Parathyroid adenoma (tissue), 2 donors: ENCODE measurements around the gene KLK15.

ENCODE experiments used
- H2AFZ ChIP-seq: fragments of 300-600 bp; sonication (generic); one replicate; pipeline ENCODE4 v1.7.0; 2017; ENCODE audit warnings: antibody characterized with exemption, mild to moderate bottlenecking
- H3K27ac ChIP-seq: fragments of 300-600 bp; sonication (generic); one replicate; pipeline ENCODE4 v1.7.0; 2017
- H3K27me3 ChIP-seq: fragments of 300-600 bp; sonication (generic); one replicate; pipeline ENCODE4 v1.7.0; 2017; ENCODE audit warnings: low read length; ENCODE audit not compliant: control insufficient read depth, insufficient read depth
- H3K36me3 ChIP-seq: fragments of 300-600 bp; sonication (generic); one replicate; pipeline ENCODE4 v1.7.0; 2017; ENCODE audit warnings: low read length; ENCODE audit not compliant: control insufficient read depth, insufficient read depth
- H3K4me1 ChIP-seq: fragments of 300-600 bp; sonication (generic); one replicate; pipeline ENCODE4 v1.7.0; 2017; ENCODE audit warnings: control low read depth
- H3K4me2 ChIP-seq: fragments of 300-600 bp; sonication (generic); one replicate; pipeline ENCODE4 v1.7.0; 2017; ENCODE audit warnings: low read length
- H3K4me3 ChIP-seq: fragments of 300-600 bp; sonication (generic); one replicate; pipeline ENCODE4 v1.7.0; 2017; ENCODE audit warnings: low read depth, low read length
- H3K79me2 ChIP-seq: fragments of 300-600 bp; sonication (generic); one replicate; pipeline ENCODE4 v1.7.0; 2017; ENCODE audit warnings: control low read depth
- H3K9ac ChIP-seq: fragments of 300-600 bp; sonication (generic); one replicate; pipeline ENCODE4 v1.7.0; 2017; ENCODE audit warnings: mild to moderate bottlenecking
- H3K9me3 ChIP-seq: fragments of 300-600 bp; sonication (generic); one replicate; pipeline ENCODE4 v1.7.0; 2017; ENCODE audit warnings: low read length; ENCODE audit not compliant: control insufficient read depth
- CTCF ChIP-seq: fragments of 300-600 bp; sonication (generic); IDR thresholded peaks from one replicate; pipeline ENCODE4 v1.7.0; 2017; ENCODE audit warnings: antibody characterized with exemption, mild to moderate bottlenecking
- donor health status: primary hyperparathyroidism.

The KLK15 gene

DNA sequence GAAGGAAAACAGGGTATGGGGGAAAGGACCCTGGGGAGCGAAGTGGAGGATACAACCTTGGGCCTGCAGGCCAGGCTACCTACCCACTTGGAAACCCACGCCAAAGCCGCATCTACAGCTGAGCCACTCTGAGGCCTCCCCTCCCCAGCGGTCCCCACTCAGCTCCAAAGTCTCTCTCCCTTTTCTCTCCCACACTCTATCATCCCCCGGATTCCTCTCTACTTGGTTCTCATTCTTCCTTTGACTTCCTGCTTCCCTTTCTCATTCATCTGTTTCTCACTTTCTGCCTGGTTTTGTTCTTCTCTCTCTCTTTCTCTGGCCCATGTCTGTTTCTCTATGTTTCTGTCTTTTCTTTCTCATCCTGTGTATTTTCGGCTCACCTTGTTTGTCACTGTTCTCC is 24.0 kb upstream of the KLK15 start:
- Histone ChIP-seq H3K4me2 (no peak overlapping the region), H3K9me3 (no peaks in the 10 kb centered on the region), H2AFZ (no peak overlapping the region), H3K36me3 (no peaks in the 10 kb centered on the region), H3K27me3 (no peaks in the 10 kb centered on the region), H3K9ac (no peak overlapping the region), H3K4me1 (no peaks in the 10 kb centered on the region), H3K4me3 (no peak overlapping the region), H3K79me2 (no peaks in the 10 kb centered on the region), H3K27ac (no peak overlapping the region)
- no peak for TF ChIP-seq CTCF

GRCh38 chr19:50854636-50855410 is 21.4 kb upstream of the KLK15 start, which contains the start of gene KLK3:
Gene KLK3 (plus strand): TSS chr19:50854915. CDS start chr19:50854956, 41 bp downstream.
- H3K27me3 ChIP-seq = no peaks in the 10 kb centered on the region

GRCh38 chr19:50851620-50852019 is 18.2 kb upstream of the KLK15 start:
- H3K9me3 ChIP-seq = no peaks in the 10 kb centered on the region
- no peaks in the 10 kb centered on the region for H3K36me3 ChIP-seq
- no peak overlapping the region for H3K9ac ChIP-seq
- no peaks in the 10 kb centered on the region for H3K27me3 ChIP-seq
- H3K4me2 ChIP-seq = no peak overlapping the region
- no peak for TF ChIP-seq CTCF
- no peaks in the 10 kb centered on the region for H3K79me2 ChIP-seq
- H3K27ac ChIP-seq = no peak overlapping the region
- no peak overlapping the region for H2AFZ ChIP-seq
- H3K4me1 ChIP-seq = peaks cover 13% of the 10 kb centered on the region
- H3K4me3 ChIP-seq = no peak overlapping the region

More at GRCh38 chr19:50854636-50855410, 21.4 kb upstream of the KLK15 start, which contains the start of gene KLK3:
- Histone ChIP-seq H3K36me3 (no peaks in the 10 kb centered on the region), H3K9ac (no peak within 1 kb of the TSS), H3K27ac (no peak within 1 kb of the TSS), H3K4me3 (no peak within 1 kb of the TSS), H3K4me1 (peaks cover 13% of the 10 kb centered on the region), H2AFZ (no peak within 1 kb of the TSS), H3K9me3 (no peaks in the 10 kb centered on the region), H3K79me2 (no peaks in the 10 kb centered on the region), H3K4me2 (no peak within 1 kb of the TSS)
- TF ChIP-seq CTCF = no peak

DNA sequence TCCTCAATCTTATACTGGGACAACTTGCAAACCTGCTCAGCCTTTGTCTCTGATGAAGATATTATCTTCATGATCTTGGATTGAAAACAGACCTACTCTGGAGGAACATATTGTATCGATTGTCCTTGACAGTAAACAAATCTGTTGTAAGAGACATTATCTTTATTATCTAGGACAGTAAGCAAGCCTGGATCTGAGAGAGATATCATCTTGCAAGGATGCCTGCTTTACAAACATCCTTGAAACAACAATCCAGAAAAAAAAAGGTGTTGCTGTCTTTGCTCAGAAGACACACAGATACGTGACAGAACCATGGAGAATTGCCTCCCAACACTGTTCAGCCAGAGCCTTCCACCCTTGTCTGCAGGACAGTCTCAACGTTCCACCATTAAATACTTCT is 17.4 kb upstream of the KLK15 start:
- Histone ChIP-seq H3K9me3 (no peaks in the 10 kb centered on the region), H3K4me3 (no peak overlapping the region), H3K27ac (no peak overlapping the region), H3K4me1 (peaks cover 13% of the 10 kb centered on the region), H3K36me3 (no peaks in the 10 kb centered on the region), H3K4me2 (no peak overlapping the region), H3K9ac (no peak overlapping the region), H2AFZ (no peak overlapping the region), H3K27me3 (no peaks in the 10 kb centered on the region), H3K79me2 (no peaks in the 10 kb centered on the region)
- TF ChIP-seq CTCF = no peak
